CD1c-positive myeloid dendritic cell (primary cell): ENCODE measurements around the gene ODAPH.

ENCODE experiments used
- DNase-seq: peaks from one replicate; pipeline ENCODE4 v3.0.0-alpha.2; 2016; ENCODE audit errors: extremely low spot score

The ODAPH gene

GRCh38 chr4:75544870-75545269 lies 11.0 kb upstream of the ODAPH start:
- DNase-seq = no peak

GRCh38 chr4:75545526-75545925 lies 10.3 kb upstream of the ODAPH start:
- no peak for DNase-seq

GRCh38 chr4:75547647-75548387 lies 8.0 kb upstream of the ODAPH start:
- DNase-seq = peak; percentile 50

- no peak for DNase-seq
Measured at GRCh38 chr4:75549019-75549418, 6.8 kb upstream of the ODAPH start.

GRCh38 chr4:75552452-75552851 lies 3.4 kb upstream of the ODAPH start:
- no peak for DNase-seq

GRCh38 chr4:75557696-75558095 lies 1.8 kb downstream of the ODAPH start:
- DNase-seq = no peak

- no peak for DNase-seq
Measured at GRCh38 chr4:75561789-75562188, 5.9 kb downstream of the ODAPH start.

GRCh38 chr4:75564023-75564422 lies 8.2 kb downstream of the ODAPH start:
- DNase-seq = no peak

GRCh38 chr4:75565481-75565880 lies 9.6 kb downstream of the ODAPH start:
- no peak for DNase-seq

- DNase-seq = no peak
Measured at GRCh38 chr4:75566911-75567310, 11.0 kb downstream of the ODAPH start.

GRCh38 chr4:75567725-75568124 lies 11.9 kb downstream of the ODAPH start:
- no peak for DNase-seq

GRCh38 chr4:75584067-75584466 lies 28.2 kb downstream of the ODAPH start:
- DNase-seq = no peak

- DNase-seq = no peak
Measured at GRCh38 chr4:75593393-75593792, 37.5 kb downstream of the ODAPH start.

- no peak for DNase-seq
Measured at GRCh38 chr4:75596061-75596460, 40.2 kb downstream of the ODAPH start.

GRCh38 chr4:75598390-75598789 lies 42.5 kb downstream of the ODAPH start:
- DNase-seq = peak; percentile 6

- DNase-seq = no peak
Measured at GRCh38 chr4:75599647-75600046, 43.8 kb downstream of the ODAPH start.

- no peak for DNase-seq
Measured at GRCh38 chr4:75605928-75606327, 50.1 kb downstream of the ODAPH start.

- DNase-seq = no peak
Measured at GRCh38 chr4:75612306-75612705, 56.4 kb downstream of the ODAPH start.
